Ascending aorta (tissue), 2 donors: ENCODE measurements around the gene ADGRG1. TPM values are rescaled to one million over a fixed set of nuclear protein-coding genes. Genes with fewer than 3 reads are reported as not detected.
A peak's percentile ranks its signal among the peaks of the same experiment; 100 is the strongest.

Experiments
- DNase-seq, 2 donors: peaks; one replicate each; pipeline ENCODE4 v3.0.0-alpha.2; 2019; ENCODE audit warnings: low spot score in 2 of 2
- H3K27ac ChIP-seq, 2 donors: fragments of 200-600 bp; sonication (generic); one replicate each; pipeline ENCODE4 v1.5.1; 2016 to 2017; ENCODE audit warnings: mild to moderate bottlenecking in 1 of 2
- H3K27me3 ChIP-seq: fragments of 200-600 bp; sonication (generic); one replicate; pipeline ENCODE4 v1.5.1; 2017
- H3K36me3 ChIP-seq, 2 donors: fragments of 200-600 bp; sonication (generic); one replicate each; pipeline ENCODE4 v1.5.1; 2016
- H3K4me1 ChIP-seq, 2 donors: fragments of 200-600 bp; sonication (generic); one replicate each; pipeline ENCODE4 v1.5.1; 2016 to 2017; ENCODE audit warnings: mild to moderate bottlenecking in 1 of 2
- H3K4me3 ChIP-seq, 2 donors: fragments of 200-600 bp; sonication (generic); one replicate each; pipeline ENCODE4 v1.5.1; 2016 to 2017; ENCODE audit warnings: mild to moderate bottlenecking in 1 of 2
- H3K9me3 ChIP-seq, 2 donors: fragments of 200-600 bp; sonication (generic); one replicate each; pipeline ENCODE4 v1.5.1; 2016
- CTCF ChIP-seq, 3 experiments: fragments of 200-600 bp in 2 of 3; fragments of 450-650 bp in 1 of 3; sonication (generic) in 2 of 3; IDR thresholded peaks; one replicate each; pipeline ENCODE4 v1.5.1; 2016 to 2019; ENCODE audit warnings: antibody characterized with exemption in 3 of 3, mild to moderate bottlenecking in 1 of 3, moderate library complexity in 1 of 3
- intact Hi-C: fragments of 100-400 bp; cut with DNase I; formaldehyde crosslinking; loops from one replicate; pipeline ENCODE4 v1.15.1; 2023
- total RNA-seq: library from RNA; depleted of rRNA; stranded (reverse); fragments of >200 nt; gene quantifications from one replicate; pipeline ENCODE4 v1.1.0, GENCODE V29; 2016

The ADGRG1 gene
- total RNA-seq, 1 donor from 2014 or later, result 343 TPM

GRCh38 chr16:57633383-57634064, 5.1 kb downstream of the ADGRG1 start:
- peaks cover 0 to 2% of the 10 kb centered on the region in 2 donors for H3K4me1 ChIP-seq
- H3K27ac ChIP-seq, result no peak overlapping the region
- no peak overlapping the region for H3K4me3 ChIP-seq
- intact Hi-C loops, result no loop called here
- DNase-seq, result no peak
- no peaks in the 10 kb centered on the region for H3K9me3 ChIP-seq
- no peaks in the 10 kb centered on the region for H3K27me3 ChIP-seq
- H3K36me3 ChIP-seq, result no peaks in the 10 kb centered on the region
- TF ChIP-seq CTCF (IDR thresholded peaks at IDR 0.05), result no peak

GRCh38 chr16:57634171-57634570, 5.7 kb downstream of the ADGRG1 start:
- Histone ChIP-seq H3K4me3 (no peak overlapping the region), H3K27me3 (no peaks in the 10 kb centered on the region), H3K36me3 (no peaks in the 10 kb centered on the region), H3K27ac (no peak overlapping the region), H3K4me1 (no peaks in the 10 kb centered on the region), H3K9me3 (no peaks in the 10 kb centered on the region)
- DNase-seq, result no peak
- TF ChIP-seq CTCF (IDR thresholded peaks at IDR 0.05), result no peak
- intact Hi-C loops, result no loop called here

- no peak for TF ChIP-seq CTCF (IDR thresholded peaks at IDR 0.05)
- H3K9me3 ChIP-seq, result no peaks in the 10 kb centered on the region
- H3K27me3 ChIP-seq, result no peaks in the 10 kb centered on the region
- H3K4me3 ChIP-seq, result no peak overlapping the region
- H3K4me1 ChIP-seq, result no peaks in the 10 kb centered on the region
- DNase-seq, result no peak
- no peaks in the 10 kb centered on the region for H3K36me3 ChIP-seq
- intact Hi-C loops, result no loop called here
- no peak overlapping the region for H3K27ac ChIP-seq
Observed at GRCh38 chr16:57635266-57636097, 7.1 kb downstream of the ADGRG1 start.

- no peak overlapping the region for H3K4me3 ChIP-seq
- H3K27me3 ChIP-seq, result no peaks in the 10 kb centered on the region
- no peaks in the 10 kb centered on the region for H3K36me3 ChIP-seq
- TF ChIP-seq CTCF (IDR thresholded peaks at IDR 0.05), result no peak
- DNase-seq, result no peak
- intact Hi-C loops, result no loop called here
- no peaks in the 10 kb centered on the region for H3K9me3 ChIP-seq
- H3K27ac ChIP-seq, result peak overlapping the region in 1 of 2 donors; percentile 45
- H3K4me1 ChIP-seq, result no peaks in the 10 kb centered on the region
Observed at GRCh38 chr16:57636184-57636583, 7.8 kb downstream of the ADGRG1 start.

GRCh38 chr16:57637020-57637419, 8.6 kb downstream of the ADGRG1 start:
- H3K4me3 ChIP-seq, result no peak overlapping the region
- H3K4me1 ChIP-seq, result no peaks in the 10 kb centered on the region
- H3K27me3 ChIP-seq, result no peaks in the 10 kb centered on the region
- intact Hi-C loops, result no loop called here
- no peaks in the 10 kb centered on the region for H3K36me3 ChIP-seq
- H3K9me3 ChIP-seq, result no peaks in the 10 kb centered on the region
- TF ChIP-seq CTCF (IDR thresholded peaks at IDR 0.05), result no peak
- DNase-seq, result no peak
- H3K27ac ChIP-seq, result peak overlapping the region in 1 of 2 donors; percentile 45
